HG03025 (cell line): Measurements from ENCODE around the gene HPD.
"Not testable (repeated sequence)": the region's sequence is repeated elsewhere in the genome, so short reads cannot be mapped to it uniquely, and the experiment has no call there.

ENCODE experiments used
- ATAC-seq: cut with Tn5 transposase; IDR thresholded peaks from one replicate; pipeline ENCODE4 v1.9.1; 2021; ENCODE audit warnings: mild to moderate bottlenecking, moderate library complexity; ENCODE audit not compliant: unreplicated experiment, low FRiP score

Gene HPD

DNA sequence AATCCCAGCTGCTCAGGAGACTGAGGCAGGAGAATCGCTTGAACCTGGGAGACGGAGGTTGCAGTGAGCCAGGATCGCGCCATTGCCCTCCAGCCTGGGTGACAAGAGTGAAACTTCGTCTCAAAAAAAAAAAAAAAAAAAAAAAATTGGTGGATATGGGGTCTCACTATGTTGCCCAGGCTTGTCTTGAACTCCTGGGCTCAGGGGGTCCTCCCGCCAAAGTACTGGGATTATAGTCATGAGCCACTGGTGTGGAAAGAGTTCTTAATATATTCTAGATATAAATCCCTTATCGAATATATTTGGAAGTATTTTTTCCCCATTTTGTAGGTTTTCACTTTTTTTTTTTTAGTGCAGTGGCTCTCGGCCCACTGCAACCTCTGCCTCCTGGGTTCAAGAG is 10.6 kb upstream of the HPD start:
- not testable (repeated sequence) for ATAC-seq

DNA sequence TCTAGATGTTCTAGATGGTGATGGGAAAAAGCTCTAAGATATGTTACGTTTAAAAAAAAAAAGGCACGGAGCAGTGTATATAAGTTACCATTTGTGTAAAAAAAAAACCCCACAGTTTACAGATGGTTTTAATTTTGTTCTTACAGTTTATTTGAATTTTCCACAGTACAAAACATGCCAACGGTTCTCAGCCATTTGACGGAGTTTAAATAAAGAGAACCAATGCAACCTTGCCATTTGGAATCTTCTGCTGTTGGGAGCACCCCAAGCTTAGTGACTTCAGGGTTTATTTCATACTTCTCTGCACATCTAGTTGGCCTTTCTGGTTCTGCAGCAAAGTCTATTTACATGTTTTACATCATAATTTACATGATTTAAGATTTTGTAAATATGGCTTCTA is 7.7 kb upstream of the HPD start:
- no peak for ATAC-seq

- ATAC-seq: no peak
These were observed 3.1 kb upstream of the HPD start for GRCh38 chr12:121861636-121862254.

GRCh38 chr12:121860699-121861098 is 2.0 kb upstream of the HPD start:
- not testable (repeated sequence) for ATAC-seq

DNA sequence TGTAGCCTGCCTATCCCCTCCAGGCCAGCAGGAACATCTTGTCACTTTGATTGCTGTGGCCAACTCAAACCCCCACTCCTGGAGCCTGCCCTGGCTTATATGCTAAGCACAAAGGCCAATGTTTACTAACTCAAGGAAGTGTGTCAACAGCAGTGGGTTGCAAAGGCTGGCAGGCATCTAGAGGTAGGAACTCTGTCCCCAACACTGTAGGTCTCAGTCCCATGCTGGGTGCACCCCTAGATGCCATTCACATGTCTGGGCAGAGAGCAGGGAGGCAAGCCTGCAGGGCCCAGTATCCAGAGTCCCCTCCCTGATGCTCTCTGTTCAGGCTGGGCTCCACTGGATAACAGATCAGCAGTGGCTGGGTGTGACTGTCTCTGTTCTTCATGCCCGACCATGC is 1.6 kb upstream of the HPD start:
- no peak for ATAC-seq

GRCh38 chr12:121858318-121858661 is 369 bp downstream of the HPD start:
- ATAC-seq: no peak

DNA sequence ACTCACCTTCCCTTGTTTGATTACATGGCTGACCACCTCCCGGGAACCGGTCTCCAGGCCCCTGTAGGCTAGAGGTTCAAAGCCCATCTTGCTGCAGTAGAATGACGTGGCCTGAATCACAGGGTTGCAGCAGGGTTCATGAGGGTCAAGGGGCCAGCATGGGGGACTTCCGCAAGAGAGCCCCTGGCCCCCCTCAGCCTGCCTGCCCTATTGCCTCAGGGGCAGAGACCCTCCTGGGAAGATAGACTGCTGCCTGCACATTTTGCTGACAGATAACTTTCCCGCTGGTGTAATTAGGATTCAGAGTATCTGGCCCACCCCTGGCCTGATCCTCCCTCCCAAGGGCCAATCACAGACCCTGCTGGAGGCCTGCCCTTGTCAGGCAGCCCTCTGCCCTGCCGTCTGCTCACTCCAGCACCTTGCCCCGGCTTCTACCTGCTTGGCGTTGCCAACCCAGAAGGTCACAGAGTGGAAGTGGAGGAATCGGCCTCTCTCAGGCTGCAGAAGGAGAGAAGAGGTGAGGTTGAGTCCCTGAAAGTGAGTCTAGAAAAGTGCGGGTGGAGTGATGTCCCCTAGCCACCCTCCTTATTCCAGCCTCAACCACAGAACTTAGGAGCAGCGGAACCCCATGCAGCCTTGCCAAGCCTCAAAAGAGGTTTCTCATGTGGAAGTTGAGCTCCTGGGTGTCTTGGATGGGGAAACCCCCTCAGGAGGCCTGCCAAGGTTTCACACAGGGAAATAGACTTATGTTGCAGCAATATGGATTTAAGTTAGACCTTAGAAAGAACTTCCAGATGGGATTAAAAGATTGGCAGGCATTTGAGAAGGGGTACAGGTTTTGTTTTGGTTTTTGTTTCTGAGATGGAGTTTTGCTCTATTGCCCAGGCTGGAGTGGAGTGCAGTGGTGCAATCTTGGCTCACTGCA is 1.1 kb downstream of the HPD start:
- ATAC-seq: no peak

- ATAC-seq: not testable (repeated sequence)
These were observed 6.3 kb downstream of the HPD start for GRCh38 chr12:121852392-121852791.

DNA sequence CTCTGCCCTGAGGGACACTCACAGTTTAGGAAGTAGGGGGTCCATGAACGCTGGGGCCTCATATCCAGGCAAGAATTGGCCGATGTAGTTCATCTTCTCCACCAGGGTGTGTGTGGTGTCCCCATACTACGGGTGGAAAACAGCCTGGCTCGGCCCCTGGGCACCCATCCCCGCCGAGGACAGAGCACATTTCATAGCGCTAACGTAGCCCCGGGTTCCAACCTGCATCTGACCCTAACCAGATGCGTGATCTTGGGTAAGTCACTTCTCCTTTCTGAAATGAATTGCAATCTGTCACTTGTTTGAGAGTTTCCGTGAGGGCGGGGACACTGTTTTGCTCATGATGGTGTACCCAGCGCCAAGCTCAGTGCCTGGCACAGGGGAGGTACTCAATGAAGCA is 9.0 kb downstream of the HPD start:
- ATAC-seq: no peak

GRCh38 chr12:121849211-121849610 is 9.4 kb downstream of the HPD start:
- no peak for ATAC-seq

GRCh38 chr12:121845701-121846100 is 13.0 kb downstream of the HPD start:
- no peak for ATAC-seq

- no peak for ATAC-seq
These were observed 15.2 kb downstream of the HPD start for GRCh38 chr12:121843236-121843982.

DNA sequence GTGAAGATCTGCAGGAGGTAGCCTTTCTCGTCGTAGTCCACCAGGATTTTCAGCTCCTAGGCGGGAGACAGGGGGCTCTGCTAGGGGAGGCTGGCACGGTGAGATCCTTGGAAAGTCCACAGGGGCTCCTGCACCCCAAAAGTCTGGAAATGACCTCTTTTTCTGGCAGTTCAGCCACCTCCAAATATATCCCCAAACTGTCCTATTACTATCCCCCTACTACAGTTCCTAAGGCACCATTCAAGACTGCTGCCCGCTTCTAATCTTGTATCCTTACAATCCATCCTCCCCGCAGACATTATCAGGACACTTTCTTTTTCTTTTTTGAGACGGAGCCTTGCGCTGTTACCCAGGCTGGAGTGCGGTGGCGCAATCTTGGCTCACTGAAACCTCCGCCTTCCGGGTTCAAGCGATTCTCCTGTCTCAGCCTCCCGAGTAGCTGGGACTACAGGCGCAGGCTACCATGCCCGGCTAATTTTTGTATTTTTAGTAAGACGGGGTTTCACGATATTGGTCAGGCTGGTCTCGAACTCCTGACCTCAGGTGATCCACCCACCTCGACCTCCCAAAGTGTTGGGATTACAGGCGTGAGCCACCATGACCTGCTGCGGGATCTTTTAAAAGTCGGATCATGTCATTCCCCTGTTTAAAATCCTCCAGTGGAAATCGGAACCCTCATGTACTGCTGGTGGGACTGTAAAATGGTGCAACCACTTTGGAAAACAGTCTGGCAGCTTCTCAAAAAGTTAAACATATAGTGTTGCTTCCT is 18.5 kb downstream of the HPD start:
- no peak for ATAC-seq

- ATAC-seq: peak; percentile 79
These were observed 19.3 kb downstream of the HPD start for GRCh38 chr12:121839106-121839992.

DNA sequence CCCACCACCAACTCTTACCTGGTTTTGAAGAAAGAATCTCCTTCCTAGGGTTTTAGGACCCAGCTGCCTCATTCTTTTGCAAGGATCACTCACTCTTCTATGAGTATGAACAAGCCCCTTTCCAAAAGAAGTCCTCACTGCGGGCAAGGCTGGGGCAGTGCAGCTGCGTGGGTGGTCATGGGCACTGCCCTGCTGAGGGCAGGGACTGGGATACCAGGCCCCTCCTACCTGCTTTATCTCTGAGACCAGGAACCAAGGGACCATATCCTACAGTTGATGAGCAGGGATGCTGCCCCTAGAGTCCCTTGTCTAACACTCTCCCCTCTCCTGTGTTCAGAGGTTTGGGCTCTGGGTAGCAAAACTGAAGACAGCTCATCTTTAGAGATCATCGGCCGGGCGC is 20.5 kb downstream of the HPD start:
- no peak for ATAC-seq

- ATAC-seq: no peak
These were observed 21.0 kb downstream of the HPD start for GRCh38 chr12:121837680-121838079.

GRCh38 chr12:121831571-121832245 is 27.0 kb downstream of the HPD start:
- no peak for ATAC-seq

- ATAC-seq: no peak
These were observed 27.9 kb downstream of the HPD start for GRCh38 chr12:121830588-121831265.

DNA sequence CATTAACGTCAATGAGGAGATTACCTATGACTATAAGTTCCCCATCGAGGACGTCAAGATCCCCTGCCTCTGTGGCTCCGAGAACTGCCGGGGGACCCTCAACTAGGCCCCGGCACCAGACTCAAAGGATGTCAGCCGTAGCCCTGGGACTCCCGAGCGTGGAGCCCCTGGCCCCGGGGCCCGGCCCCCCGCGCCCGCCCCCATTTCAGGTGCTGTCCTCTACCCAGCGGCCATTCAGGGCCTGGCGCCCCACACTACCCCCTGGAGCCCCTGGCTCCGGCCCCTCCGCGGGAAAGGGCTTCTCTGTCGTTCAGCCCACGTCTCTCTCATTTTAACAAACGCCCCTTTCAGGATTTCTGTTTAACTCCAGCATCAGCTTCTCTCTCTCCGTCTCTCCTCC is 28.5 kb downstream of the HPD start:
- no peak for ATAC-seq
